SK-N-SH treated with all-trans-retinoic acid at 6 μM for 48 hours (cell line): Measurements from ENCODE around the gene HIF1A.

Experiments used
- ARNTL ChIP-seq: fragments of 450-650 bp; formaldehyde crosslinking; IDR thresholded peaks from 2 replicates; pipeline ENCODE4 v1.5.0; 2020; ENCODE audit warnings: low read depth, mild to moderate bottlenecking, moderate library complexity, borderline replicate concordance
- CREB5 ChIP-seq: fragments of 250-450 bp; sonication (Bioruptor Pico); IDR thresholded peaks from 2 replicates; pipeline ENCODE4 v1.5.1; 2020; ENCODE audit warnings: low read depth, mild to moderate bottlenecking, moderate library complexity
- CSRNP3 ChIP-seq: fragments of 250-450 bp; sonication (Bioruptor Pico); IDR thresholded peaks from 2 replicates; pipeline ENCODE4 v1.5.1; 2021; ENCODE audit warnings: mild to moderate bottlenecking, moderate library complexity
- OSR1 ChIP-seq: fragments of 250-450 bp; sonication (Bioruptor Pico); IDR thresholded peaks from 2 replicates; pipeline ENCODE4 v1.8.0; 2022; ENCODE audit warnings: moderate library complexity, mild to moderate bottlenecking, inconsistent platforms
- PATZ1 ChIP-seq: fragments of 250-450 bp; sonication (Bioruptor Pico); IDR thresholded peaks from 2 replicates; pipeline ENCODE4 v1.8.0; 2020; ENCODE audit warnings: mild to moderate bottlenecking, moderate library complexity, borderline replicate concordance
- PPARA ChIP-seq: fragments of 250-450 bp; sonication (Bioruptor Pico); IDR thresholded peaks from 2 replicates; pipeline ENCODE4 v1.5.0; 2020; ENCODE audit warnings: mild to moderate bottlenecking, borderline replicate concordance
- RARB ChIP-seq: fragments of 250-450 bp; sonication (Bioruptor Pico); IDR thresholded peaks from 2 replicates; pipeline ENCODE4 v1.8.0; 2021; ENCODE audit warnings: mild to moderate bottlenecking, moderate library complexity
- SNAI2 ChIP-seq: fragments of 250-450 bp; sonication (Bioruptor Pico); IDR thresholded peaks from 2 replicates; pipeline ENCODE4 v1.5.0; 2020; ENCODE audit warnings: mild to moderate bottlenecking, moderate library complexity
- TCF4 ChIP-seq: fragments of 250-450 bp; sonication (Bioruptor Pico); IDR thresholded peaks from 2 replicates; pipeline ENCODE4 v1.8.0; 2021; ENCODE audit warnings: mild to moderate bottlenecking, moderate library complexity, borderline replicate concordance
- TSHZ2 ChIP-seq: fragments of 250-450 bp; sonication (Bioruptor Pico); IDR thresholded peaks from 2 replicates; pipeline ENCODE4 v1.5.0; 2020; ENCODE audit warnings: mild to moderate bottlenecking, moderate library complexity
- ZC3H10 ChIP-seq: fragments of 250-450 bp; sonication (Bioruptor Pico); IDR thresholded peaks from 2 replicates; pipeline ENCODE4 v1.5.1; 2021; ENCODE audit warnings: mild to moderate bottlenecking, moderate library complexity
- ZFP3 ChIP-seq: fragments of 250-450 bp; sonication (Bioruptor Pico); IDR thresholded peaks from 2 replicates; pipeline ENCODE4 v1.5.0; 2020; ENCODE audit warnings: mild to moderate bottlenecking, moderate library complexity
- ZFP30 ChIP-seq: fragments of 450-650 bp; formaldehyde crosslinking; IDR thresholded peaks from 2 replicates; pipeline ENCODE4 v1.5.0; 2022; ENCODE audit warnings: mild to moderate bottlenecking, moderate library complexity
- ZNF8 ChIP-seq: fragments of 450-650 bp; formaldehyde crosslinking; IDR thresholded peaks from 2 replicates; pipeline ENCODE4 v1.5.0; 2020; ENCODE audit warnings: mild to moderate bottlenecking, moderate library complexity

GRCh38 chr14:61761959-61762786 lies 66.9 kb downstream of the HIF1A start, which contains the start of gene SNAPC1:
- TF ChIP-seq ZC3H10 (CRISPR knock-in tag) = no peak
- no peak for TF ChIP-seq PATZ1
- TF ChIP-seq SNAI2 (CRISPR knock-in tag) = no peak
- TF ChIP-seq TSHZ2 (CRISPR knock-in tag) = no peak
- no peak for TF ChIP-seq ZFP30 (CRISPR knock-in tag)
- TF ChIP-seq RARB (CRISPR knock-in tag) = no peak
- TF ChIP-seq CREB5 (CRISPR knock-in tag) = no peak
- no peak for TF ChIP-seq ARNTL (CRISPR knock-in tag)
- TF ChIP-seq ZFP3 = no peak
- TF ChIP-seq PPARA (CRISPR knock-in tag) = no peak
- no peak for TF ChIP-seq CSRNP3 (CRISPR knock-in tag)
- no peak for TF ChIP-seq TCF4
- TF ChIP-seq ZNF8 (CRISPR knock-in tag) = no peak
- TF ChIP-seq OSR1 (CRISPR knock-in tag) = no peak
